DND-41 (cell line): ENCODE results near the gene GNE.

Experiments used
- EZH2 ChIP-seq: IDR thresholded peaks from 3 replicates; pipeline ENCODE4 v1.6.1; 2012; ENCODE audit warnings: borderline replicate concordance, low read depth, mild to moderate bottlenecking, moderate library complexity, low read length, inconsistent platforms; ENCODE audit not compliant: severe bottlenecking
- TF ChIP-seq, protein P1 (sequence below): IDR thresholded peaks from 2 replicates; pipeline ENCODE4 v1.5.1; 2012; ENCODE audit warnings: borderline replicate concordance, low read length, moderate library complexity, mild to moderate bottlenecking; ENCODE audit not compliant: poor library complexity, severe bottlenecking; ENCODE audit errors: extremely low read depth

DNA sequence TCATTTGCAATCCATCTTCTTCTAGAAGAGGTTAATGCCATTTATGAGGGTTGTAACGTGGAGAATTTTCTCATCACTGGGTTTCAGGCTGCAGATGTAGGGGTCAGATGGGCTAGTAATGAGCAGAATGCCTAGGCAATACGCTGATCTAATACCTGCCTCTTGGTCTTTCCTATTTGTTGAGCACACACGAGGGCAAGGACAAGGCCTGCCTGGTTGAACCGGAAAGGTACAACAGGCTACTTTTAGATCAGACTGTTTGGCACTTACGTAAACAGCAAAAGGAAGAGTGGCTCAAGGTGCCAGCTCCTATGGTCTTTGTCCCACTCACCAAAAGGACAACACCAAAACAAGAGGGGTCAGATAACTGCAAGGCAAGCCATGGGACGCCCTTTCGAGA lies 24.0 kb upstream of the GNE start:
- TF ChIP-seq, protein P1, sequence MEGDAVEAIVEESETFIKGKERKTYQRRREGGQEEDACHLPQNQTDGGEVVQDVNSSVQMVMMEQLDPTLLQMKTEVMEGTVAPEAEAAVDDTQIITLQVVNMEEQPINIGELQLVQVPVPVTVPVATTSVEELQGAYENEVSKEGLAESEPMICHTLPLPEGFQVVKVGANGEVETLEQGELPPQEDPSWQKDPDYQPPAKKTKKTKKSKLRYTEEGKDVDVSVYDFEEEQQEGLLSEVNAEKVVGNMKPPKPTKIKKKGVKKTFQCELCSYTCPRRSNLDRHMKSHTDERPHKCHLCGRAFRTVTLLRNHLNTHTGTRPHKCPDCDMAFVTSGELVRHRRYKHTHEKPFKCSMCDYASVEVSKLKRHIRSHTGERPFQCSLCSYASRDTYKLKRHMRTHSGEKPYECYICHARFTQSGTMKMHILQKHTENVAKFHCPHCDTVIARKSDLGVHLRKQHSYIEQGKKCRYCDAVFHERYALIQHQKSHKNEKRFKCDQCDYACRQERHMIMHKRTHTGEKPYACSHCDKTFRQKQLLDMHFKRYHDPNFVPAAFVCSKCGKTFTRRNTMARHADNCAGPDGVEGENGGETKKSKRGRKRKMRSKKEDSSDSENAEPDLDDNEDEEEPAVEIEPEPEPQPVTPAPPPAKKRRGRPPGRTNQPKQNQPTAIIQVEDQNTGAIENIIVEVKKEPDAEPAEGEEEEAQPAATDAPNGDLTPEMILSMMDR = no peak
- TF ChIP-seq EZH2 = no peak
